GM19193 (cell line): Measurements from ENCODE around the gene PHC3.

Source experiments
- POLR2A ChIP-seq: IDR thresholded peaks from 4 replicates; pipeline ENCODE4 v1.6.1; 2011; ENCODE audit not compliant: insufficient read depth, insufficient read length; ENCODE audit errors: extremely low read depth

The PHC3 gene

GRCh38 chr3:170201527-170201926 is 20.0 kb upstream of the PHC3 start:
- no peak for TF ChIP-seq POLR2A

GRCh38 chr3:170200987-170201386 is 19.5 kb upstream of the PHC3 start:
- TF ChIP-seq POLR2A = no peak

- no peak for TF ChIP-seq POLR2A
Measured at GRCh38 chr3:170196833-170197232, 15.3 kb upstream of the PHC3 start.

- no peak for TF ChIP-seq POLR2A
Measured at GRCh38 chr3:170189398-170190256, 8.1 kb upstream of the PHC3 start.

- TF ChIP-seq POLR2A = no peak
Measured at GRCh38 chr3:170180079-170180907, 1.2 kb downstream of the PHC3 start.

GRCh38 chr3:170179432-170179831 is 2.1 kb downstream of the PHC3 start:
- no peak for TF ChIP-seq POLR2A

GRCh38 chr3:170178651-170179050 is 2.9 kb downstream of the PHC3 start:
- TF ChIP-seq POLR2A = no peak

GRCh38 chr3:170171563-170171962 is 10.0 kb downstream of the PHC3 start:
- TF ChIP-seq POLR2A = no peak

GRCh38 chr3:170164717-170165116 is 16.8 kb downstream of the PHC3 start:
- no peak for TF ChIP-seq POLR2A

GRCh38 chr3:170163956-170164645 is 17.4 kb downstream of the PHC3 start:
- TF ChIP-seq POLR2A = no peak

- no peak for TF ChIP-seq POLR2A
Measured at GRCh38 chr3:170162630-170163029, 18.9 kb downstream of the PHC3 start.

GRCh38 chr3:170162052-170162451 is 19.5 kb downstream of the PHC3 start:
- TF ChIP-seq POLR2A = no peak

- no peak for TF ChIP-seq POLR2A
Measured at GRCh38 chr3:170159933-170160332, 21.6 kb downstream of the PHC3 start.

- no peak for TF ChIP-seq POLR2A
Measured at GRCh38 chr3:170159459-170159858, 22.1 kb downstream of the PHC3 start.

- no peak for TF ChIP-seq POLR2A
Measured at GRCh38 chr3:170155604-170156003, 25.9 kb downstream of the PHC3 start.

GRCh38 chr3:170154569-170155143 is 26.9 kb downstream of the PHC3 start:
- no peak for TF ChIP-seq POLR2A

GRCh38 chr3:170154084-170154483 is 27.4 kb downstream of the PHC3 start:
- TF ChIP-seq POLR2A = no peak
